Measurements from ENCODE around the gene HDAC9.

GRCh38 chr7:18546576-18546975 is 51.0 kb downstream of the HDAC9 start:
- no peak for TF ChIP-seq CTCF (IDR thresholded peaks at IDR 0.05)
- TF ChIP-seq POLR2A (IDR thresholded peaks at IDR 0.05): no peak
